NCI-H526 treated with DMSO at 0.1 percent for 48 hours (cell line): Measurements from ENCODE around the gene DRAM1.

Experiments used
- DNase-seq: peaks from one replicate; lab custom pipeline; 2025; lab: John Stamatoyannopoulos, UW

DRAM1 gene

GRCh38 chr12:101941306-101942249 is 64.2 kb downstream of the DRAM1 start:
- no peak for DNase-seq

DNA sequence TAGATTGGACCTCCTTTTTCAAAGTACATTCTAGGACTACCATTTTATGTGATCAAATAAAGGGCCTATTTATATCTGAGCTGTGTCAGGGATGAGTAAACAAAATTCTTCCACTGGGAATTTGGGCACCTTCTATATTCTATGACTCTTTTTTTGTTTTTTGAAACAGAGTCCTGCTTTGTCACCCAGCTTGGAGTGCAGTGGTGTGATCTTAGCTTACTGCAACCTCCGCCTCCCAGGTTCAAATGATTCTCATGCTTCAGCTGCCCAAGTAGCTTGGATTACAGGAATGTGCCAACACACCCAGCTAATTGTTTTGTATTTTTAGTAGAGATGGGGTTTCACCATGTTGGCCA is 64.8 kb downstream of the DRAM1 start:
- no peak for DNase-seq

- no peak for DNase-seq
Observed at GRCh38 chr12:101945369-101946232, 68.2 kb downstream of the DRAM1 start.

DNA sequence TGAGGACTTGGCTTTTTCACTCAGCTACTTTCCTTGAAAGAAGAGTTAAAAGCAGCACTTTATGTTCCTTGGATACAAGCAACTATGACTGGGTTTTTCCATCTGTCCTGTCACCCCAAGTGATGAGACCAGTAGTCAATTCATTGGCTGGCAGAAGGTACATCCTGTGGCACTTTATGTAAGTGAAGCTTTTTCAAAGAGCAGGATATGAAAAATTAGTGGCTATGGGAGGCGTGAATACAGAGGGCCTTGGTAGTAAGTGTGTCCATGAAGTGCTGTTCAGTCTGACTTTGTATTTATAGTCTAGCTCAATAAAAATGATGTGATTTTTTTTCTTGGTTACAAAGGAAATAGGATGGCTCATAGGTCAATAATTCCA is 68.8 kb downstream of the DRAM1 start:
- DNase-seq: no peak

- DNase-seq: no peak
Observed at GRCh38 chr12:101947316-101947715, 69.9 kb downstream of the DRAM1 start.

DNA sequence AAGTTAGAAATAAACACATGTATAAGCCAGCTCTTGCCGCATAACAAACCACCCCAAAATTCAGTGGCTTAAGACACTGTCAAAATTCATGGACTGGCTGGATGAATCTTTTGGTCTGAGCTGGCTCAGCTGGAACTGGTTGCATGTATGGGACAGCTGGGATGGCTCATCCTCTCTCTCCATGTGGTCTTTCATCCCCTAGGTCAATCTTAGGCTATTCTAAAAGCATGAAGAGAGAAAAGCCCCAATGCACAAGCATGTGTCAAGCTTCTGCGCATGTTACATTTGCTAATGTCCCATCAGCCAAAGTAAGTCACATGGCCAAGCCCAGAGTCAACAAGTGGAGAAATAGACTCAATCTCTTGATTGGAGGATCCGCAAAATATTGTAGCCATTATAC is 71.0 kb downstream of the DRAM1 start:
- no peak for DNase-seq

DNA sequence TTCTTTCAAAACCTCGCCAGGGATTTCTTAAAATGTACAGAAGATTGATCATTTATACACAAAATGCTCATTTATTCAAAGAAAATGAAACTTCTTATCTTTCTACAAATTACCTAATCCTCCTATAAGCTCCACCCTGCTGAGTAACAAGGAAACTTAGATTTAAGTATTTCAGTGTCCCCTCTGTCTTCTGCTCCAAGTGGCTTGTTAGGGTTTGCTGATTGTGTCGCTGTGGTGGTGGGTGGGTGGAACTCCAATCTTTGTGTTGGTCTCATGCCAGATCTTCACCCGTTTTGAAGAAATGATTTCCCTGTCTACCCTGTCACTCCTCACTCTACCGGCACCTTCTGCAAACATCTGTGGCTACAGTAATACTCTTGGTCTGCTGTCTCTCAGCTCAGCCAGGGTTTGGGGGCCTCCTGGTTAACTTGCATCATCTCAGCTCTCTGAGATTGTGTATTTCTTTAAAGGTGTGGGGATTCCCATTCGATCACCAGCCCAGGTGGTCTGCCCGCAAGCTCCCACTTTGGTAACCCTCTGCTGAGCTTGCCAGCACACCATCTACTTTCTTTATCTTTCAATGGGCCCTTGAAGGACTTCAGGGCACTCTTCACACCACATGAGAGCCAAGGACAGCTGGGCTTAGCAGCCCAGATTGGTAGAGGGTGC is 73.8 kb downstream of the DRAM1 start:
- DNase-seq: no peak

- DNase-seq: no peak
Observed at GRCh38 chr12:101954113-101954512, 76.7 kb downstream of the DRAM1 start.

DNA sequence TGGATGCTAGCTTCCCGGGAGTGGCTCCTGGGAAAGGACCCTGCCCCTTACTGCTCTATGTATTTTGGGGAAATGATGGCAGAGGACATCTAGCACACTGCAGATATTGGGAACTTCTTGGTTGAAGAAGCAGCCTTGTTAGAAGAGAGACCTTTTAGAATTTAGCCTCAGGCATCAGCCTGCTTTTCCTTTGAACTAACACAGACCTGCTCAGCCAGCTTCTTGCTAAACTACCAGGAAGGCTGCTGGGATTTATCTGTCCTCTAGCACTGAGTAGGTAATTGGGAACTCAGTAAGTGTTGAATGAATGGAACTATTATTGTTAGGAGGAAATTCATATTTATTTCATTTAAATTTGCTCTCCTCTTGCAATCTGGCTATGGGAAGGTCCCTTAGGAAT is 77.3 kb downstream of the DRAM1 start:
- no peak for DNase-seq

DNA sequence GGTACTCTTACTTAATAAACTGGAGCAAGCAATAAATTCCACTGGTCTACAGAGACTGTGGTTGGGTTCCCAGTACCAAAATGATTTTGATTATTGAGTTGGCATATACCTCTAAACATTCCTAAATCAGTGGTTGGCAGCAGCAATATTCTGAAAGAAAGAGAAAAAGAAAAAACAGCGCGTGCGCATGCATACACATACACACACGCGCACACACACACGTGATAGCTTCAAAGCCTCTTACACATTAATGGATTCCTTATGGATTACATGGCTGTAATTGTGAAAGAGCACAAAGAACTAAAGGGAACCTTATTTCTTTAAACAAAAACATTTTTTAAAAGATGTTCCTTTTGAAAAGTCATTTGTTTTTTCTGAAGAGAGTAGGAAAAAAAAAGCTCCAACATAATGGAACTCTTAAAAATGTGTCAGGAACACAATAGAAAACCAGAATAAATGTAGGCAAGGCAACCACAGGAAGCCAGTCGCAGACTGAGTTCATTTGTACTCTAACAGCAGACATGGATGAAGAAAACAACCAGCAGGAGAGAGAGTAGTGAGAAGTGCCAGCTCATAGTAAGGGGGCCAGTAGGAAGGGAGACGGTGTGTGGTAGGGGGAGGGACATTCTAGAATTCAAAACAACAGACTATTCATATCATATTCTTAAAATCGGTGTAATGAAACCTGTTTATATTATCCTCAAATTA is 80.0 kb downstream of the DRAM1 start:
- no peak for DNase-seq

GRCh38 chr12:101959607-101960006 is 82.2 kb downstream of the DRAM1 start:
- no peak for DNase-seq

DNA sequence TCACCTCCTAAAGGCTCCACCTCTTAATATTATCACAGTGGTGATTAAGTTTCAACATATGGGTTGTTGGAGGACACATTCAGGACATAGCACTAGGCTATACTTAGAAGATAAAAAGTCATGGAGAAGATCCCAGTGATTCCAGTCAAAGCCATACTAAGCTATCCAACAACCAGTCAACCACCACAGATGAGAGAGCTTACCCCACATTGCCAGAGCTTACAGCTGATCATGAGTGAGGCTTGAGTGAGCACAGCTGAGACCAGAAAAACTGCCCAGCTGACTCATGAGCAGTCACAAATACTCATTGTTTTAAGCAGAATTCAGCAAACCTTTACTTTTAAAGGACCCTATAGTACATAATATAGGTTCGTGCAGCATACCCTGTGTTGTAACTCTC is 85.1 kb downstream of the DRAM1 start:
- no peak for DNase-seq

GRCh38 chr12:101963697-101964096 is 86.3 kb downstream of the DRAM1 start:
- no peak for DNase-seq

DNA sequence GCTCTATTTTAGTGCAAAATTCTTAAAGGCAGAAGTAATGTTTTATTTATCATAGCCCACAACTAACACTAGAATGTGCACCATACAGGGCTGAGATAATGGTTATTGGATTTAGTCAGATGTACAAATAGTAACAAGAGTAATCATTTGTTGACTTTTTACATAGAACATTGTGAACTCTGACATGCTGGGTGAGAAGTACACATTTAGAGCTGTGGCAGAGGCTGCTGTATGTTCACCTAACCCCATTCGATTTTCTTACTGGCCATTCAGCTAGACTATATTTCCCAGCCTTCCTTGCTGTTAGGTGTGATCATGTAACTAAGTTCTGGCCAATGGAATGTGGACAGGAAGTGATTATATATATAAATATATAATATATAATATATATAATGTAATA is 89.1 kb downstream of the DRAM1 start:
- no peak for DNase-seq

DNA sequence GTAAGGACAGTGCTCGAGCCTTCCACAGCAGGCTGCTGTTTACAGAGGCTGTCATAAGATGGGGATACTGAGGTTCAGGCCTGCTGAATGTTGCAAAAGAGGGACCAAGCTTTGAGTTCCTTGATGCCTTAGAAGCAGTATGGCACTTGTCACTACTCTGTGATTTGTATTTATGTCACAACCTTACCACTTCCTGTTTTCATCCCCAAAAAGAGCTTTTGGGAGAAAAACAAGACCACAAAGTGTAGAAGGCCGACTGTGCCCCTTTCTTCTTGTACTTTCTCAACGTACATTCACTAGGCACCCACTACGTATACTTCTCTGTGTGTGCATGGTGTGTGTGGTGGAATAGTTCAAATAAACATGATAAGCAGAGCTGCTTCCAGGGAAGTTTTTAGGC is 90.1 kb downstream of the DRAM1 start:
- no peak for DNase-seq

DNA sequence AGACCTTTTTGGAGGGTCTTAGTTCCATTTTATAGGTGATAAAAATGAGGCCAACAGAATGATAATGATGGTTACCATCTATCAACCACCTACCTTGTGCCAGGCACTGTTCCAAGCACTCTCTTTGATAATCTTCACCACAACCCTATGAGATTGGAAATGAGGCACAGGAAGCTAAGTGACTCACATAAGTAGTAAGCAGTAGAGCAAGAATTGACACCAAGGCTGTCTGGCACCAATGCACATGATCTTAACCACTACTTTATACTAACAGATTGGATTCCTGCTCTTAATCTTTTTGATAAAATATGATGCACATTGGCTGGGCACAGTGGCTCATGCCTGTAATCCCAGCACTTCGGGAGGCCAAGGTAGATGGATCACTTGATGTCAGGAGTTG is 91.4 kb downstream of the DRAM1 start:
- DNase-seq: no peak
